DND-41 (cell line): ENCODE results near the gene UQCRH.

Experiments
- EZH2 ChIP-seq: IDR thresholded peaks from 3 replicates; pipeline ENCODE4 v1.6.1; 2012; ENCODE audit warnings: borderline replicate concordance, low read depth, mild to moderate bottlenecking, moderate library complexity, low read length, inconsistent platforms; ENCODE audit not compliant: severe bottlenecking
- TF ChIP-seq, protein P1 (sequence below): IDR thresholded peaks from 2 replicates; pipeline ENCODE4 v1.5.1; 2012; ENCODE audit warnings: borderline replicate concordance, low read length, moderate library complexity, mild to moderate bottlenecking; ENCODE audit not compliant: poor library complexity, severe bottlenecking; ENCODE audit errors: extremely low read depth

DNA sequence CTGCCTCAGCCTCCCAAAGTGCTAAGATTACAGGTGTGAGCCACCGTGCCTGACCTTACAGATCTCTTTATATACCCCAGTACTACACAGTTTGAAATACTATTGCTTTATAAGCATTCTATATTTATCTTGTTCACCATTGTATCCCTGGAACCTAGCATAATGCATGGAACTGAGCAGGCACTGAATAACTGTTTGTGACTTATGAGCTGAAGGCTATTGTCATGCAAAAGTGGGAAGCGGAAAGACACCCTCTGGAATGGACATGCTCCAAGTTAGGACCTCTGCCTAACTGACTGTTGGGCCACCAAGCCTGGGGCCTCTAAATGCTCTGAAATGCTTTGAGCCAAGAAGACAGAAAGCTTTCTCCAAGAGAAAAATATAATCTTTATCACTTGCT is 8.2 kb upstream of the UQCRH start:
- TF ChIP-seq, protein P1, sequence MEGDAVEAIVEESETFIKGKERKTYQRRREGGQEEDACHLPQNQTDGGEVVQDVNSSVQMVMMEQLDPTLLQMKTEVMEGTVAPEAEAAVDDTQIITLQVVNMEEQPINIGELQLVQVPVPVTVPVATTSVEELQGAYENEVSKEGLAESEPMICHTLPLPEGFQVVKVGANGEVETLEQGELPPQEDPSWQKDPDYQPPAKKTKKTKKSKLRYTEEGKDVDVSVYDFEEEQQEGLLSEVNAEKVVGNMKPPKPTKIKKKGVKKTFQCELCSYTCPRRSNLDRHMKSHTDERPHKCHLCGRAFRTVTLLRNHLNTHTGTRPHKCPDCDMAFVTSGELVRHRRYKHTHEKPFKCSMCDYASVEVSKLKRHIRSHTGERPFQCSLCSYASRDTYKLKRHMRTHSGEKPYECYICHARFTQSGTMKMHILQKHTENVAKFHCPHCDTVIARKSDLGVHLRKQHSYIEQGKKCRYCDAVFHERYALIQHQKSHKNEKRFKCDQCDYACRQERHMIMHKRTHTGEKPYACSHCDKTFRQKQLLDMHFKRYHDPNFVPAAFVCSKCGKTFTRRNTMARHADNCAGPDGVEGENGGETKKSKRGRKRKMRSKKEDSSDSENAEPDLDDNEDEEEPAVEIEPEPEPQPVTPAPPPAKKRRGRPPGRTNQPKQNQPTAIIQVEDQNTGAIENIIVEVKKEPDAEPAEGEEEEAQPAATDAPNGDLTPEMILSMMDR = no peak
- no peak for TF ChIP-seq EZH2
